Kidney (tissue), 14 donors: ENCODE measurements around the gene COL26A1. TPM values are rescaled to one million over a fixed set of nuclear protein-coding genes. Genes with fewer than 3 reads are reported as not detected.
A peak's percentile ranks its signal among the peaks of the same experiment; 100 is the strongest.

Experiments
- DNase-seq, 5 donors: peaks; one replicate each; pipeline ENCODE4 v3.0.0-alpha.2; 2013 to 2020
- FAIRE-seq: peaks from 2 replicates; lab custom pipeline; 2012; peaks lifted over from hg19 to GRCh38; lab: Jason Lieb, UNC
- H3K27ac ChIP-seq, 2 donors: one replicate each; pipeline ENCODE4 v1.7.0; 2013; ENCODE audit warnings: low read depth in 2 of 2, low read length in 2 of 2, inconsistent platforms in 1 of 2
- H3K27me3 ChIP-seq: one replicate; pipeline ENCODE4 v1.7.1; 2013; ENCODE audit warnings: low read length, inconsistent platforms; ENCODE audit not compliant: control insufficient read depth, insufficient read depth
- H3K36me3 ChIP-seq, 3 donors: one replicate each; pipeline versions ENCODE4 v1.7.0 to v1.7.1; 2013; ENCODE audit warnings: low read length in 3 of 3, control low read depth in 1 of 3, inconsistent platforms in 1 of 3; ENCODE audit not compliant: insufficient read depth in 3 of 3, control insufficient read depth in 2 of 3
- H3K4me1 ChIP-seq, 3 donors: one replicate each; pipeline versions ENCODE4 v1.7.0 to v1.7.1; 2013; ENCODE audit warnings: low read length in 3 of 3, inconsistent platforms in 1 of 3, low read depth in 1 of 3; ENCODE audit not compliant: control insufficient read depth in 2 of 3, insufficient read depth in 2 of 3
- H3K4me3 ChIP-seq, 3 donors: one replicate each; pipeline versions ENCODE4 v1.7.0 to v1.8.1; 2013; ENCODE audit warnings: low read length in 3 of 3, control low read depth in 1 of 3, inconsistent platforms in 1 of 3
- H3K9ac ChIP-seq, 3 donors: one replicate each; pipeline versions ENCODE4 v1.7.0 to v1.7.1; 2013; ENCODE audit warnings: low read length in 3 of 3, control low read depth in 1 of 3, inconsistent platforms in 1 of 3
- H3K9me3 ChIP-seq, 3 donors: one replicate each; pipeline versions ENCODE4 v1.7.0 to v1.7.1; 2013; ENCODE audit warnings: low read length in 3 of 3, control low read depth in 1 of 3, inconsistent platforms in 1 of 3; ENCODE audit not compliant: control insufficient read depth in 2 of 3, insufficient read depth in 1 of 3
- intact Hi-C: fragments of 100-400 bp; cut with DNase I; formaldehyde crosslinking; loops from one replicate; pipeline ENCODE4 v1.11.1; 2022
- polyA plus RNA-seq: library from polyadenylated mRNA; stranded (reverse); fragments of 350-450 nt; fragmentation: Illumina TruSeq; extraction: RNeasy Lipid Tissue Mini Kit (QIAGEN cat#74804); gene quantifications from one replicate; pipeline ENCODE4 v1.2.3, GENCODE V29; 2014; ENCODE audit warnings: low read depth, low replicate concordance; ENCODE audit not compliant: insufficient read depth
- total RNA-seq: library from RNA; stranded (reverse); fragmentation: NEBNext Ultra II Directional; extraction: Animal tissue kit (Norgen Biotek cat#: 25700); gene quantifications from one replicate; pipeline ENCODE4 v1.2.1, GENCODE V29; 2021
- TF ChIP-seq, protein P1 (sequence below): IDR thresholded peaks from 3 replicates; pipeline ENCODE4 v1.5.1; 2012; ENCODE audit warnings: mild to moderate bottlenecking, moderate library complexity, borderline replicate concordance; ENCODE audit not compliant: insufficient read depth; ENCODE audit errors: extremely low read depth
- donor health status: control.
- donor health status: control.
- donor health status: control.
- donor health status: control.
- donor health status: control.
- donor health status: DM: yes; HTN: yes; CAD: no.
- donor health status: Normal renal cell carcinoma (clear cell type).

The COL26A1 gene
- total and polyA plus RNA-seq, 2 donors from 2014 or later = 1.2 to 3.5 TPM

DNA sequence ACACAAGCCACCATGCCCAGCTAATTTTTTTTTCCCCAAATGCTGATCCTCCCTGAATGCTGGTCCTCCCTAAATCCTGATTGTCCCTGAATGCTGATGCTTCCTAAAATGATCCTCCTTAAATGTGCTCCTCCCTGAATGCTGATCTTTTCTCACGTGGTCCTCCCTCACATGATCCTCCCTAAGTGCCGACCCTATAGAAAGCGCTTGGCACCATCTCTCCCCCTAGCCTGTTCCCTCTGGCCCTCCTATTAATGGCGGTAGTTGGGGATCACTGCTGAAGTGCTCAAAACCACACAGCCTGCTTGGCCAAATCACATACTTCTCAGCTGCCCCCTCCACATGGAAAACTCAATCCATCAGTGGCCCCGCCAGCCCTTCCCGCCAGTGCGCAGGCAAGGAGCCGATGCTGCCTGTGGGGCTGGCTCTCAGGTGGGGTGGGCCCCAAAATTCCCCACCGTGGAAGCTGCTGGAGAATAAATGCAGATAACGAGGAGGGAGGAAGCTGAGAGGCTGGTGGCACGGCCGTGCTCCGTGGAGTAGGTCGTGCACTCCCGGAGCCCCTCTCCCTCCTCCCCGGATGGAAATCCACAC is 42.9 kb downstream of the COL26A1 start:
- DNase-seq = peak in 1 of 5 donors; percentile 61
- TF ChIP-seq, protein P1, sequence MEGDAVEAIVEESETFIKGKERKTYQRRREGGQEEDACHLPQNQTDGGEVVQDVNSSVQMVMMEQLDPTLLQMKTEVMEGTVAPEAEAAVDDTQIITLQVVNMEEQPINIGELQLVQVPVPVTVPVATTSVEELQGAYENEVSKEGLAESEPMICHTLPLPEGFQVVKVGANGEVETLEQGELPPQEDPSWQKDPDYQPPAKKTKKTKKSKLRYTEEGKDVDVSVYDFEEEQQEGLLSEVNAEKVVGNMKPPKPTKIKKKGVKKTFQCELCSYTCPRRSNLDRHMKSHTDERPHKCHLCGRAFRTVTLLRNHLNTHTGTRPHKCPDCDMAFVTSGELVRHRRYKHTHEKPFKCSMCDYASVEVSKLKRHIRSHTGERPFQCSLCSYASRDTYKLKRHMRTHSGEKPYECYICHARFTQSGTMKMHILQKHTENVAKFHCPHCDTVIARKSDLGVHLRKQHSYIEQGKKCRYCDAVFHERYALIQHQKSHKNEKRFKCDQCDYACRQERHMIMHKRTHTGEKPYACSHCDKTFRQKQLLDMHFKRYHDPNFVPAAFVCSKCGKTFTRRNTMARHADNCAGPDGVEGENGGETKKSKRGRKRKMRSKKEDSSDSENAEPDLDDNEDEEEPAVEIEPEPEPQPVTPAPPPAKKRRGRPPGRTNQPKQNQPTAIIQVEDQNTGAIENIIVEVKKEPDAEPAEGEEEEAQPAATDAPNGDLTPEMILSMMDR = no peak
- Histone ChIP-seq H3K4me1 (no peaks in the 10 kb centered on the region), H3K27ac (no peak overlapping the region), H3K36me3 (no peaks in the 10 kb centered on the region), H3K4me3 (no peak overlapping the region), H3K9ac (no peak overlapping the region), H3K27me3 (no peaks in the 10 kb centered on the region), H3K9me3 (peaks cover 0 to 14% (median 0%) of the 10 kb centered on the region in 3 donors)
- intact Hi-C loops = no loop called here
- FAIRE-seq = no peak

DNA sequence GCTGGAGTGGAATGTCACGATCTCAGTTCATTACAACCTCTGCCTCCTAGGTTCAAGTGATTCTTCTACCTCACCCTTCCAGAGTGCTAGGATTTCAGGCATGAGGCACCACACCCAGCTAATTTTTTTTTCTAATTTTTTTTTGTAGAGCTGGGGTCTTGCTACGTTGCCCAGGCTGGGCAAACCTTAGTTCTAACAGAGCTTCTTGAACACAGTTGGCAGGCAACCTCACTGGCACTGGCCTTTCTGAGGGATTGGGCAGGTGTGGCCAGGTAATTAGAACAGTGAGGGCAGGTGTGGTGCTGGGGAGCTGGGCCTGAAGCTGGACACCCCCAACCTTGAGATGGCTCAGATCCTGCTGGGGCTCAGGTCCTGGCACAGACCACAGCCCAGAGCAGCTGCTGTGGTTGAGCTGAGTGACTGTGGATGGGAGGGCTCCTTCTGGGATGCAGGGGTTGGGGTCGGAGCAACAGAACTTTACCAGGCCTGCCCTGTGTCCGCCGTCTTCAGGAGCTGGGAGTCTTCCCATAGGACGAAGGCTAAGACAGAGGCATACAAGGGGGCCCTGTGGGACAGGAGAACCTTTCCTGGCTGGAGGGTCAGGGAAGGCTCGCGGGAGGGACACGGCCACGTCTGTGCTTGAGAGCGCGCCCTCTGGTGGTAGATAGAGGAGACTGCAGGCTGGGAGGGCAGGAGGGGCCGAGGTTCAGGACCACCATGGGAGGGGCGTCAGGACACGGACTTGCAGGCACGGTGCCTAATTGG is 48.2 kb downstream of the COL26A1 start:
- Histone ChIP-seq H3K27ac (no peak overlapping the region), H3K36me3 (no peaks in the 10 kb centered on the region), H3K27me3 (no peaks in the 10 kb centered on the region), H3K9ac (no peak overlapping the region), H3K4me1 (peaks cover 0 to 3% (median 0%) of the 10 kb centered on the region in 3 donors), H3K9me3 (peaks cover 0 to 14% (median 0%) of the 10 kb centered on the region in 3 donors), H3K4me3 (no peak overlapping the region)
- no peak for FAIRE-seq
- peak; percentile 60 to 88 (median 85) for DNase-seq
- TF ChIP-seq, protein P1 = peak; percentile 71
- intact Hi-C loops = no loop called here

DNA sequence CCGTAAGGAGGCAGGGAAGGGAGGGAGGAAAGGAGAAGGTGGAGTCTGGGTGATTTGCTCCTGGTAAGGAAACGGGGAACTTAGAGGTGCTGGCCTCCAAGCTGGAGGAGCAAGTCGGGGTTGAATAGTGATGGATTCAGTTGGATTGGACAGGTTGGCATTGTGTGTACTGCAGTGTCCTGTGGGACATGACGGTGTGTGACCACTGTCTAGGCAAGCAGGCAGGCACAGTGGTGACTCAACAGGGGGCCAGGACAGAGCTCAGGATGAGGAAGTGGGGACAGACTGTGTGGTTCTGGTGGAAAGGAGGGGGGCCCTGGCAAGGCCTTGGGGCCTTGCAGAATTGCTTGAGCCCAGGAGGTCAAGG is 48.8 kb downstream of the COL26A1 start:
- Histone ChIP-seq H3K36me3 (no peaks in the 10 kb centered on the region), H3K27ac (no peak overlapping the region), H3K9ac (no peak overlapping the region), H3K4me3 (no peak overlapping the region), H3K4me1 (peaks cover 0 to 3% (median 0%) of the 10 kb centered on the region in 3 donors), H3K9me3 (peaks cover 0 to 14% (median 0%) of the 10 kb centered on the region in 3 donors), H3K27me3 (no peaks in the 10 kb centered on the region)
- DNase-seq (no peak), FAIRE-seq (no peak)
- intact Hi-C loops = no loop called here
- TF ChIP-seq, protein P1 = no peak
